ENCODE results near the gene KIAA0753.

DNA sequence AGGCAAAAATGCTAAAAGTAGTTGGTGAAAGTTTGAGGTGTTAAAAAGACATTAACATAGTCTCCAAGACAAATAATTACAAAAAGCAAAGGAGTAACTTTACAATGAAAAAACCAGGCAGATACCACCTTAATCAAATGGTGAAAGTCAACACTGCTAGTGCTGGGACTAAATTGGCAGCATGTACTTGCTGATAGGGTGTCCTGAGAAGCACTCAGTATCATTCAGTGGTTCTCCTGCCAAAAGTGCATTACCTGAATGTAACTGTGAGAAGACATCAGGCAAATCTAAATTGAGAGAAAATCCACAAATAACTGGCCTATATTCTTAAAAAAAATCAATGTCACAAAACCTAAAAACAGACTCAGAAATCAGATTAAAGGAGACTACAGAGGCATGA, 8.0 kb downstream of the KIAA0753 start:
- TF ChIP-seq, protein P1, sequence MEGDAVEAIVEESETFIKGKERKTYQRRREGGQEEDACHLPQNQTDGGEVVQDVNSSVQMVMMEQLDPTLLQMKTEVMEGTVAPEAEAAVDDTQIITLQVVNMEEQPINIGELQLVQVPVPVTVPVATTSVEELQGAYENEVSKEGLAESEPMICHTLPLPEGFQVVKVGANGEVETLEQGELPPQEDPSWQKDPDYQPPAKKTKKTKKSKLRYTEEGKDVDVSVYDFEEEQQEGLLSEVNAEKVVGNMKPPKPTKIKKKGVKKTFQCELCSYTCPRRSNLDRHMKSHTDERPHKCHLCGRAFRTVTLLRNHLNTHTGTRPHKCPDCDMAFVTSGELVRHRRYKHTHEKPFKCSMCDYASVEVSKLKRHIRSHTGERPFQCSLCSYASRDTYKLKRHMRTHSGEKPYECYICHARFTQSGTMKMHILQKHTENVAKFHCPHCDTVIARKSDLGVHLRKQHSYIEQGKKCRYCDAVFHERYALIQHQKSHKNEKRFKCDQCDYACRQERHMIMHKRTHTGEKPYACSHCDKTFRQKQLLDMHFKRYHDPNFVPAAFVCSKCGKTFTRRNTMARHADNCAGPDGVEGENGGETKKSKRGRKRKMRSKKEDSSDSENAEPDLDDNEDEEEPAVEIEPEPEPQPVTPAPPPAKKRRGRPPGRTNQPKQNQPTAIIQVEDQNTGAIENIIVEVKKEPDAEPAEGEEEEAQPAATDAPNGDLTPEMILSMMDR (IDR thresholded peaks at IDR 0.05), result no peak
- TF ChIP-seq POLR2A (IDR thresholded peaks at IDR 0.05), result no peak
- no peak for TF ChIP-seq EP300 (IDR thresholded peaks at IDR 0.05)

Data from gastroesophageal sphincter (tissue), 3 donors.